Lung (tissue), 12 donors: ENCODE results near the gene RIOK3. TPM values are rescaled to one million over a fixed set of nuclear protein-coding genes. Genes with fewer than 3 reads are reported as not detected.

Experiments used
- ATAC-seq: fragments of 200-7000 bp; cut with Tn5 transposase; one replicate; pipeline ENCODE4 v1.9.1; 2020; ENCODE audit warnings: moderate number of reproducible peaks; ENCODE audit not compliant: insufficient read depth, low FRiP score
- DNase-seq, 3 donors: peaks; one replicate each; pipeline ENCODE4 v3.0.0-alpha.2; 2013 to 2017
- H3K27ac ChIP-seq, 2 donors: one replicate each; pipeline ENCODE4 v1.5.1; 2013; ENCODE audit warnings: mild to moderate bottlenecking in 2 of 2, moderate library complexity in 2 of 2, control low read depth in 1 of 2, inconsistent platforms in 1 of 2, low read depth in 1 of 2, low read length in 1 of 2
- H3K27me3 ChIP-seq, 3 donors: one replicate each; pipeline ENCODE4 v1.5.1; 2013; ENCODE audit warnings: low read length in 2 of 3; ENCODE audit not compliant: control insufficient read depth in 3 of 3, insufficient read depth in 3 of 3
- H3K36me3 ChIP-seq, 4 donors: one replicate each; pipeline ENCODE4 v1.5.1; 2013; ENCODE audit warnings: low read length in 4 of 4, mild to moderate bottlenecking in 1 of 4, moderate library complexity in 1 of 4; ENCODE audit not compliant: control insufficient read depth in 4 of 4, insufficient read depth in 4 of 4
- H3K4me1 ChIP-seq, 5 donors: one replicate each; pipeline ENCODE4 v1.5.1; 2013; ENCODE audit warnings: low read length in 5 of 5, mild to moderate bottlenecking in 2 of 5, moderate library complexity in 1 of 5; ENCODE audit not compliant: control insufficient read depth in 5 of 5, insufficient read depth in 5 of 5
- H3K4me3 ChIP-seq: one replicate; pipeline ENCODE4 v1.5.1; 2013; ENCODE audit warnings: mild to moderate bottlenecking, control low read depth, moderate library complexity
- H3K9ac ChIP-seq, 2 donors: one replicate each; pipeline ENCODE4 v1.5.1; 2013; ENCODE audit warnings: low read length in 2 of 2, control low read depth in 1 of 2; ENCODE audit not compliant: insufficient read depth in 1 of 2
- H3K9me3 ChIP-seq, 4 donors: one replicate each; pipeline ENCODE4 v1.5.1; 2013; ENCODE audit warnings: low read length in 3 of 4, mild to moderate bottlenecking in 1 of 4, moderate library complexity in 1 of 4; ENCODE audit not compliant: control insufficient read depth in 4 of 4, insufficient read depth in 3 of 4
- WGBS, 2 donors: extraction: QIAGEN DNeasy Blood & Tissue Kit; methylation state at CpG; one replicate each; pipeline ENCODE4 v1.1.7; 2013; 5-methylcytosine and 5-hydroxymethylcytosine counted together
- polyA plus RNA-seq, 2 donors: library from polyadenylated mRNA; stranded (reverse); fragments of 200-250 nt; gene quantifications; one replicate each; pipeline ENCODE4 v1.2.1, GENCODE V29; 2013
- total RNA-seq, 2 donors: library from RNA; depleted of rRNA in 1 of 2; stranded (reverse); fragments of >200 nt in 1 of 2; gene quantifications; one replicate each; pipeline ENCODE4 v1.2.1, GENCODE V29; 2014 to 2021
- TF ChIP-seq, protein P1 (sequence below): IDR thresholded peaks from 2 replicates; pipeline ENCODE4 v1.5.1; 2012; ENCODE audit warnings: mild to moderate bottlenecking; ENCODE audit errors: control extremely low read depth, extremely low read depth
- donor health status: control.
- donor health status: control.
- donor health status: Bipolar disorder and iron deficiency.
- donor health status: healthy.
- donor health status: DM: yes; HTN: yes; CAD: no.

Gene RIOK3
- total and polyA plus RNA-seq, 4 donors, result 35.6 to 83.0 (median 54.2) TPM

DNA sequence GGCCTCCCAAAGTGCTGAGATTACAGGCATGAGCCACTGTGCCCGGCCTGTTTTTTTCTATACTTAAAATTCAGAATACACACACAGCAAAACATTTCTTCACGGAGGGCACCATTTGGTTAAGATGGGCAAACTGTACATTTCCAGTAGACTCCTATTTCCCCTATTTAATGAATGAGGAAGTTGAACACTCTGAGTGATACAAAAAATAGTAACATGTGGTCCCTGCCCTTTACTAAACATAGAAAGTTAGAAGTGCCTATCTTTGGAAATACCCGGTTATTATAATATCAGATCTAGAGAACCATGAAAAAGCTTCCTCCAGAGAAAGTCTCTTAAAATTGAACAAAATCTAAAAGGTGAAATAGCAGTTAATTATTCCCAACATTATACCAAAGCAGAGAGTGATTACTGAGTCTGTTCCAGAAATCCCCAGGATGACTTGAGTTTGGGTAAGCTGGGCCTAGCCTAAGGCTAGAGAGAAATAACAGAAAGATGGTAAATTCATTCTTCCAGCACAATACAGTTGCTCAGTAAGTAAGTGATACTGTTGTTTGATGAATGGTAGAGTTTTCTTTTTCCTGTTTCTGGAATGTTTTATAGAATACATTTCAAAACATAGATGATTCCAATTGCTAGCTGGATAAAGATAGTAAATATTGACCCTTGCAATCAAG, 26.9 kb downstream of the RIOK3 start:
- Histone ChIP-seq H3K9ac (no peak overlapping the region), H3K9me3 (no peaks in the 10 kb centered on the region), H3K36me3 (peaks cover 21 to 55% (median 26%) of the 10 kb centered on the region in 4 donors), H3K27ac (no peak overlapping the region), H3K4me3 (no peak overlapping the region), H3K27me3 (no peaks in the 10 kb centered on the region), H3K4me1 (peaks cover 0 to 4% (median 0%) of the 10 kb centered on the region in 5 donors)
- no peak for DNase-seq
- whole genome bisulfite sequencing, 2 donors, result 33 to 68% methylated on average over 3 of the region's 3 CpGs
- no peak for ATAC-seq
- TF ChIP-seq, protein P1, sequence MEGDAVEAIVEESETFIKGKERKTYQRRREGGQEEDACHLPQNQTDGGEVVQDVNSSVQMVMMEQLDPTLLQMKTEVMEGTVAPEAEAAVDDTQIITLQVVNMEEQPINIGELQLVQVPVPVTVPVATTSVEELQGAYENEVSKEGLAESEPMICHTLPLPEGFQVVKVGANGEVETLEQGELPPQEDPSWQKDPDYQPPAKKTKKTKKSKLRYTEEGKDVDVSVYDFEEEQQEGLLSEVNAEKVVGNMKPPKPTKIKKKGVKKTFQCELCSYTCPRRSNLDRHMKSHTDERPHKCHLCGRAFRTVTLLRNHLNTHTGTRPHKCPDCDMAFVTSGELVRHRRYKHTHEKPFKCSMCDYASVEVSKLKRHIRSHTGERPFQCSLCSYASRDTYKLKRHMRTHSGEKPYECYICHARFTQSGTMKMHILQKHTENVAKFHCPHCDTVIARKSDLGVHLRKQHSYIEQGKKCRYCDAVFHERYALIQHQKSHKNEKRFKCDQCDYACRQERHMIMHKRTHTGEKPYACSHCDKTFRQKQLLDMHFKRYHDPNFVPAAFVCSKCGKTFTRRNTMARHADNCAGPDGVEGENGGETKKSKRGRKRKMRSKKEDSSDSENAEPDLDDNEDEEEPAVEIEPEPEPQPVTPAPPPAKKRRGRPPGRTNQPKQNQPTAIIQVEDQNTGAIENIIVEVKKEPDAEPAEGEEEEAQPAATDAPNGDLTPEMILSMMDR, result no peak

GRCh38 chr18:23484561-23485182, 31.6 kb downstream of the RIOK3 start:
- Histone ChIP-seq H3K4me3 (no peak overlapping the region), H3K27ac (peak overlapping the region in 1 of 2 donors; percentile 27), H3K4me1 (peaks cover 0 to 5% (median 4%) of the 10 kb centered on the region in 5 donors), H3K27me3 (no peaks in the 10 kb centered on the region), H3K9me3 (no peaks in the 10 kb centered on the region), H3K9ac (no peak overlapping the region), H3K36me3 (peaks cover 0 to 18% (median 9%) of the 10 kb centered on the region in 4 donors)
- 74 to 85% methylated on average over 8 of the region's 8 CpGs for WGBS, 2 donors
- DNase-seq (no peak), ATAC-seq (no peak)
- TF ChIP-seq, protein P1, result no peak

- WGBS, 2 donors, result 91 to 97% methylated on average over 7 of the region's 7 CpGs
- H3K27me3 ChIP-seq, result no peaks in the 10 kb centered on the region
- ATAC-seq (no peak), DNase-seq (no peak)
- TF ChIP-seq, protein P1, result no peak
- H3K9ac ChIP-seq, result no peak overlapping the region
- no peak overlapping the region for H3K27ac ChIP-seq
- no peak overlapping the region for H3K4me3 ChIP-seq
- H3K4me1 ChIP-seq, result peaks cover 0 to 5% (median 4%) of the 10 kb centered on the region in 5 donors
- no peaks in the 10 kb centered on the region for H3K9me3 ChIP-seq
- peaks cover 0 to 15% (median 6%) of the 10 kb centered on the region in 4 donors for H3K36me3 ChIP-seq
Observed at GRCh38 chr18:23485386-23485785, 32.3 kb downstream of the RIOK3 start.
